HEK293 (cell line): ENCODE data around the gene MUC20.
"Not testable (repeated sequence)": the region's sequence is repeated elsewhere in the genome, so short reads cannot be mapped to it uniquely, and the experiment has no call there.

ENCODE experiments used
- HOXA7 ChIP-seq: sonication (generic); formaldehyde crosslinking; IDR thresholded peaks from 2 replicates; pipeline ENCODE4 v1.8.1; 2022; ENCODE audit warnings: missing genetic modification reagents, borderline replicate concordance
- KLF16 ChIP-seq: fragments of 450-650 bp; formaldehyde crosslinking; IDR thresholded peaks from 2 replicates; pipeline ENCODE4 v1.5.1; 2017; ENCODE audit warnings: missing biosample characterization, missing genetic modification characterization
- MYNN ChIP-seq: fragments of 450-650 bp; formaldehyde crosslinking; IDR thresholded peaks from 2 replicates; pipeline ENCODE4 v1.5.1; 2016; ENCODE audit warnings: missing biosample characterization, missing genetic modification characterization, borderline replicate concordance
- PATZ1 ChIP-seq: fragments of 450-650 bp; formaldehyde crosslinking; IDR thresholded peaks from 2 replicates; pipeline ENCODE4 v1.5.1; 2016; ENCODE audit warnings: missing biosample characterization, missing genetic modification characterization
- TCF7L2 ChIP-seq: IDR thresholded peaks from 2 replicates; pipeline ENCODE4 v1.6.1; 2011; ENCODE audit warnings: low read depth, mild to moderate bottlenecking, inconsistent platforms, low read length, moderate library complexity, borderline replicate concordance
- ZNF24 ChIP-seq: fragments of 450-650 bp; formaldehyde crosslinking; IDR thresholded peaks from 2 replicates; pipeline ENCODE4 v1.5.1; 2016; ENCODE audit warnings: missing biosample characterization, missing genetic modification characterization
- ZNF274 ChIP-seq, 2 experiments: fragments of 200-500 bp in 1 of 2; fragments of 450-650 bp in 1 of 2; sonication (Bioruptor generic) in 1 of 2; formaldehyde crosslinking in 1 of 2; IDR thresholded peaks; 2 replicates each; pipeline versions ENCODE4 v1.5.1 to v1.6.1; 2014 to 2016; ENCODE audit warnings: borderline replicate concordance in 1 of 2, inconsistent platforms in 1 of 2, low read length in 1 of 2, missing biosample characterization in 1 of 2, missing genetic modification characterization in 1 of 2
- ZNF292 ChIP-seq: fragments of 450-650 bp; formaldehyde crosslinking; IDR thresholded peaks from 2 replicates; pipeline ENCODE4 v1.5.1; 2016; ENCODE audit warnings: low read depth, missing biosample characterization, missing genetic modification characterization, borderline replicate concordance
- ZNF335 ChIP-seq: fragments of 450-650 bp; formaldehyde crosslinking; conservative IDR thresholded peaks from 2 replicates; pipeline ENCODE4 v1.5.1; 2016; ENCODE audit warnings: missing biosample characterization, missing genetic modification characterization
- ZNF354C ChIP-seq: fragments of 450-650 bp; formaldehyde crosslinking; IDR thresholded peaks from 2 replicates; pipeline ENCODE4 v1.5.1; 2016; ENCODE audit warnings: missing biosample characterization, missing genetic modification characterization, low read depth, borderline replicate concordance
- ZNF48 ChIP-seq: fragments of 450-650 bp; formaldehyde crosslinking; IDR thresholded peaks from 2 replicates; pipeline ENCODE4 v1.5.1; 2016; ENCODE audit warnings: missing biosample characterization, missing genetic modification characterization
- TF ChIP-seq, protein P1 (sequence below): fragments of 450-650 bp; formaldehyde crosslinking; IDR thresholded peaks from 2 replicates; pipeline ENCODE4 v1.5.1; 2016; ENCODE audit warnings: missing biosample characterization, missing genetic modification characterization
- TF ChIP-seq, protein P2 (sequence below): fragments of 450-650 bp; formaldehyde crosslinking; IDR thresholded peaks from 2 replicates; pipeline ENCODE4 v1.5.1; 2016; ENCODE audit warnings: missing biosample characterization, missing genetic modification characterization

GRCh38 chr3:195678391-195679015 is 42.3 kb upstream of the MUC20 start:
- TF ChIP-seq ZNF354C; ZNF48; KLF16 (tag by site-specific recombination); MYNN (tag by site-specific recombination); ZNF292; ZNF24 (tag by site-specific recombination); ZNF274 (IDR thresholded peaks at IDR 0.05; ENCODE audit: low read length); ZNF274 (tag by site-specific recombination; IDR thresholded peaks at IDR 0.05; ENCODE audit: borderline replicate concordance); ZNF335 (tag by site-specific recombination); PATZ1 (tag by site-specific recombination); HOXA7 (CRISPR knock-in tag); TCF7L2: not testable (repeated sequence)
- TF ChIP-seq, protein P1, sequence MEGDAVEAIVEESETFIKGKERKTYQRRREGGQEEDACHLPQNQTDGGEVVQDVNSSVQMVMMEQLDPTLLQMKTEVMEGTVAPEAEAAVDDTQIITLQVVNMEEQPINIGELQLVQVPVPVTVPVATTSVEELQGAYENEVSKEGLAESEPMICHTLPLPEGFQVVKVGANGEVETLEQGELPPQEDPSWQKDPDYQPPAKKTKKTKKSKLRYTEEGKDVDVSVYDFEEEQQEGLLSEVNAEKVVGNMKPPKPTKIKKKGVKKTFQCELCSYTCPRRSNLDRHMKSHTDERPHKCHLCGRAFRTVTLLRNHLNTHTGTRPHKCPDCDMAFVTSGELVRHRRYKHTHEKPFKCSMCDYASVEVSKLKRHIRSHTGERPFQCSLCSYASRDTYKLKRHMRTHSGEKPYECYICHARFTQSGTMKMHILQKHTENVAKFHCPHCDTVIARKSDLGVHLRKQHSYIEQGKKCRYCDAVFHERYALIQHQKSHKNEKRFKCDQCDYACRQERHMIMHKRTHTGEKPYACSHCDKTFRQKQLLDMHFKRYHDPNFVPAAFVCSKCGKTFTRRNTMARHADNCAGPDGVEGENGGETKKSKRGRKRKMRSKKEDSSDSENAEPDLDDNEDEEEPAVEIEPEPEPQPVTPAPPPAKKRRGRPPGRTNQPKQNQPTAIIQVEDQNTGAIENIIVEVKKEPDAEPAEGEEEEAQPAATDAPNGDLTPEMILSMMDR, result not testable (repeated sequence)
- TF ChIP-seq, protein P2, sequence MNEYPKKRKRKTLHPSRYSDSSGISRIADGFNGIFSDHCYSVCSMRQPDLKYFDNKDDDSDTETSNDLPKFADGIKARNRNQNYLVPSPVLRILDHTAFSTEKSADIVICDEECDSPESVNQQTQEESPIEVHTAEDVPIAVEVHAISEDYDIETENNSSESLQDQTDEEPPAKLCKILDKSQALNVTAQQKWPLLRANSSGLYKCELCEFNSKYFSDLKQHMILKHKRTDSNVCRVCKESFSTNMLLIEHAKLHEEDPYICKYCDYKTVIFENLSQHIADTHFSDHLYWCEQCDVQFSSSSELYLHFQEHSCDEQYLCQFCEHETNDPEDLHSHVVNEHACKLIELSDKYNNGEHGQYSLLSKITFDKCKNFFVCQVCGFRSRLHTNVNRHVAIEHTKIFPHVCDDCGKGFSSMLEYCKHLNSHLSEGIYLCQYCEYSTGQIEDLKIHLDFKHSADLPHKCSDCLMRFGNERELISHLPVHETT, result not testable (repeated sequence)
